ENCODE measurements around the gene SYCE1.

Gene SYCE1, protein sequence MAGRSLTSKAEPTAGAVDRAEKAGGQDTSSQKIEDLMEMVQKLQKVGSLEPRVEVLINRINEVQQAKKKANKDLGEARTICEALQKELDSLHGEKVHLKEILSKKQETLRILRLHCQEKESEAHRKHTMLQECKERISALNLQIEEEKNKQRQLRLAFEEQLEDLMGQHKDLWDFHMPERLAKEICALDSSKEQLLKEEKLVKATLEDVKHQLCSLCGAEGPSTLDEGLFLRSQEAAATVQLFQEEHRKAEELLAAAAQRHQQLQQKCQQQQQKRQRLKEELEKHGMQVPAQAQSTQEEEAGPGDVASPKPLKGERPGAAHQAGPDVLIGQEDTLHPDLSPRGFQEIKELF

DNA sequence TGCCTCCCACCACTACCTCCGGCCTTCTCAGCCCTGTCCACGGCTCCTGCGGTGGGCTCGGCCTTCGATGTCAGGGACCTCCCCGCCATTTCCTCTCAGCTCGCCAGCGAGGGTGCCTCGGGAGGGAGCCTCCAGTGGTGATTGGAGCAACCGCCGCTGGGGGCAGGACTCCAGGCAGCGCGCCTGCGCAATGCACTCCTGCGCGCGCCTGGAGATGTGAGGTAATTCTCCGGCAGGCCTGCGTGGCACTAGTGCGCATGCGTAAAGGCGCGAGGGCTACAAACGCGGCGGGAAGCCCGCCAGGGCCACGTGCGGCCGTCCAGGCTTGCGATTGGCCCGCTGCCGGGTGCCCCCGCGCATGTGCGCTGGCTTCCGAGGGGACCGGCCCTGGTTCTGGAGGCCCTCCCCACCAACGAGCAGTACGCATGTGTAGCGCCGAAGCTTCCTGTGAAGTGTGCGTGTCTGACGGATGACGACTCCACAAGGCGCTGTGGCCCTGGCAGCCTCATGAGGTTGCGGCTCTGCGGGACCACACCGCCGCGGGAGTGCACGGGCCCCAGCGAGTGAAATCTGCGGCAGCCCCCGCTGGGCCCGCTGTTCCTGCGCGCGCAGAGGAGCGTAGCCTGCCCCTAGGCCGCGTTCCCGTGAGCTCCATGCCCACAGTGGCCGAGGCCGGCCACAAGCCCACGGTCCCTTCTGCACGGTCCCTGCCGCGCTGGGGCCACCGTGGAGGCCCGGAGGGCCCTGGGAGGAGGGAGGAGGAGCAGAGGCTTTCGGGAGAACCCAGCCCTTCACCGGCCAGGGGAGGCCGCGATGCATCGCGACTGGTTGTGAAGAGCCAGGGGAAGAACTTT is at the start of gene SYCE1:
TSS of gene SYCE1 (minus strand) at position 143 of the 854 bp plus-strand sequence. CDS start at position 89, 54 bp downstream.
- no peak for TF ChIP-seq CTCF (IDR thresholded peaks at IDR 0.05; ENCODE audit: poor library complexity, severe bottlenecking)
- Histone ChIP-seq H3K27ac (ENCODE audit: poor library complexity, severe bottlenecking) (no peak within 1 kb of the TSS), H3K4me3 (ENCODE audit: severe bottlenecking) (no peak within 1 kb of the TSS), H3K27me3 (ENCODE audit: insufficient read depth, poor library complexity, severe bottlenecking) (peaks cover 10% of the 10 kb centered on the region), H3K4me1 (ENCODE audit: insufficient read depth, poor library complexity, severe bottlenecking) (no peaks in the 10 kb centered on the region), H3K9me3 (ENCODE audit: severe bottlenecking) (no peaks in the 10 kb centered on the region), H3K36me3 (ENCODE audit: low read depth) (no peaks in the 10 kb centered on the region)
- no peak for ATAC-seq (ENCODE audit: low read depth)
- DNase-seq (ENCODE audit: low spot score), result no peak

GRCh38 chr10:133614830-133615580 is 49.6 kb upstream of the SYCE1 start:
- H3K4me1 ChIP-seq (ENCODE audit: insufficient read depth, poor library complexity, severe bottlenecking), result no peaks in the 10 kb centered on the region
- TF ChIP-seq CTCF (IDR thresholded peaks at IDR 0.05; ENCODE audit: poor library complexity, severe bottlenecking), result no peak
- H3K27ac ChIP-seq (ENCODE audit: poor library complexity, severe bottlenecking), result no peak overlapping the region
- peaks cover 10% of the 10 kb centered on the region for H3K27me3 ChIP-seq (ENCODE audit: insufficient read depth, poor library complexity, severe bottlenecking)
- no peak overlapping the region for H3K4me3 ChIP-seq (ENCODE audit: severe bottlenecking)
- ATAC-seq (ENCODE audit: low read depth) (no peak), DNase-seq (ENCODE audit: low spot score) (no peak)
- no peaks in the 10 kb centered on the region for H3K9me3 ChIP-seq (ENCODE audit: severe bottlenecking)
- no peaks in the 10 kb centered on the region for H3K36me3 ChIP-seq (ENCODE audit: low read depth)

DNA sequence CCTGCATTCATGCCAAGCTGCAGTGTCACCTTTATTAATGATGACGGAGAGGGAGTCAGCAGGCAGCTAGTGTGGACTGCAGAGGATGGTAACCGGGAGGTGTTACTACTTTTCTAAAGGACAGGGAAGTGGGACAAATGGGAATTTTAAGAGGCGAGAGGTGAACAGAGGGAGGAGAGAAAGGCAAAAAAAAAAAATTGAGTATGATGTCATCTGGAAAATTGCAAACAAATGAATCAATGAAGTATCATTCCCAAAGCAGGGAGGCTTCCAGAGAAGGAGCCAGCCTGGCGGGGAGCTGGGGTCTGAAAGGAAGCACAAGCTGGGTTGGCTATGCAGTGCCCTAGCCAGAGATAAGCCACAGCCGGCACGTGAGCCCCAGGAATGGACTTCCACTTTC is 48.3 kb upstream of the SYCE1 start:
- Histone ChIP-seq H3K9me3 (ENCODE audit: severe bottlenecking) (no peaks in the 10 kb centered on the region), H3K36me3 (ENCODE audit: low read depth) (no peaks in the 10 kb centered on the region), H3K27ac (ENCODE audit: poor library complexity, severe bottlenecking) (no peak overlapping the region), H3K27me3 (ENCODE audit: insufficient read depth, poor library complexity, severe bottlenecking) (peaks cover 13% of the 10 kb centered on the region), H3K4me1 (ENCODE audit: insufficient read depth, poor library complexity, severe bottlenecking) (no peaks in the 10 kb centered on the region), H3K4me3 (ENCODE audit: severe bottlenecking) (no peak overlapping the region)
- TF ChIP-seq CTCF (IDR thresholded peaks at IDR 0.05; ENCODE audit: poor library complexity, severe bottlenecking), result no peak
- DNase-seq (ENCODE audit: low spot score) (no peak), ATAC-seq (ENCODE audit: low read depth) (no peak)

DNA sequence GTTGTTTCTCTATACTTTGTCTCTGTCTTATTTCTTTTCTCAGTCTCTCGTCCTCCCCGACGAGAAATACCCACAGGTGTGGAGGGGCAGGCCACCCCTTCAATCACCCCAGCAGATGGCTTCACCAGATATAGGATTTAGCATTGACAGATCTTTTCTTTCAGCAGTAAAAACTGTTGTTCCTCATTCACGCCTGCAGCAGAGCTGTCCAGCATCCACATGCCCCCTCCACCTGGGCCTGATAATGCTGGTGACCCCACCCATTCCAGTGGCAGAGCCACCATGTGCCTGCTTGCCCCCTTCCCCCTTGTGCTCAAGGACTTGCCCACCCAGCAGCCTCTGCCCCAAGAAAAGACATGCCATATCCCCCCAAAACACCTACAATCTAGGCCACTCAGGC is 45.7 kb upstream of the SYCE1 start:
- H3K36me3 ChIP-seq (ENCODE audit: low read depth), result no peaks in the 10 kb centered on the region
- H3K27me3 ChIP-seq (ENCODE audit: insufficient read depth, poor library complexity, severe bottlenecking), result peaks cover 25% of the 10 kb centered on the region
- no peak for TF ChIP-seq CTCF (IDR thresholded peaks at IDR 0.05; ENCODE audit: poor library complexity, severe bottlenecking)
- DNase-seq (ENCODE audit: low spot score), result no peak
- no peaks in the 10 kb centered on the region for H3K9me3 ChIP-seq (ENCODE audit: severe bottlenecking)
- no peak for ATAC-seq (ENCODE audit: low read depth)
- no peaks in the 10 kb centered on the region for H3K4me1 ChIP-seq (ENCODE audit: insufficient read depth, poor library complexity, severe bottlenecking)
- H3K4me3 ChIP-seq (ENCODE audit: severe bottlenecking), result no peak overlapping the region
- H3K27ac ChIP-seq (ENCODE audit: poor library complexity, severe bottlenecking), result no peak overlapping the region

Measured in RWPE2 (cell line).